ENCODE measurements around the gene ZNF521.

DNA sequence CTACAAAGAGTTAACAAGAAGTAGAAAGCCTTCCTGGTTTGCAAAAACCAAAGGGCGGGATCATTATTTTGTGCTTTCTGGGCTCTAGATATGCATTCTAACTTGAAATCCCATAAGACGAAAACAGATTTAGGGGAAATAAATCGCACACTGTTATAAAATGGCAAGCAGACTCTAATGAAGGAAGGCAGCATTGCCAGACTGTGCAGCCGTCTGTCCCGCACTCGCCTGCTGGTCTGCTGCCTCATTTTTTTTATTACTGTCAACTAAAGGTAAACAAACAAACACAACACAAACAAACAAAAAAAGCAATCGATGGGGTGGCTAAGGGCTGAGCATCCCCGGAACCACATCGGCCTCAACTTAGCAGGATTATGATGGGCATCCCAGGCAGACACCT is 24.4 kb downstream of the ZNF521 start:
- TF ChIP-seq CTCF (IDR thresholded peaks at IDR 0.05; ENCODE audit: low read depth, low read length), result no peak
- TF ChIP-seq MAX (IDR thresholded peaks at IDR 0.05; ENCODE audit: low read depth, low read length), result no peak
